Stomach (tissue), 9 donors: ENCODE measurements around the gene OR10AD1. TPM values are rescaled to one million over a fixed set of nuclear protein-coding genes. Genes with fewer than 3 reads are reported as not detected.
A peak's percentile ranks its signal among the peaks of the same experiment; 100 is the strongest.

ENCODE experiments used
- DNase-seq, 2 donors: peaks; one replicate each; pipeline versions ENCODE4 v3.0.0 to v3.0.0-alpha.2; 2013 to 2019
- H3K27ac ChIP-seq, 5 donors: fragments of 200-600 bp in 4 of 5; sonication (generic) in 4 of 5; one replicate each; pipeline ENCODE4 v1.5.1; 2013 to 2019; ENCODE audit warnings: mild to moderate bottlenecking in 1 of 5, moderate library complexity in 1 of 5
- H3K27me3 ChIP-seq, 3 donors: fragments of 200-600 bp; sonication (generic); one replicate each; pipeline ENCODE4 v1.5.1; 2017 to 2019; ENCODE audit warnings: mixed run types in 1 of 3
- H3K36me3 ChIP-seq, 4 donors: fragments of 200-600 bp; sonication (generic); 1 replicate in 3 of 4; 2 replicates in 1 of 4; pipeline ENCODE4 v1.5.1; 2016 to 2019
- H3K4me1 ChIP-seq, 4 donors: fragments of 200-600 bp; sonication (generic); one replicate each; pipeline ENCODE4 v1.5.1; 2016 to 2019
- H3K4me3 ChIP-seq, 4 donors: fragments of 200-600 bp; sonication (generic) in 3 of 4; one replicate each; pipeline ENCODE4 v1.5.1; 2016 to 2019; ENCODE audit warnings: mild to moderate bottlenecking in 1 of 4
- H3K9me3 ChIP-seq, 4 donors: fragments of 200-600 bp; sonication (generic); one replicate each; pipeline ENCODE4 v1.5.1; 2016 to 2019
- EP300 ChIP-seq: sonication (generic); formaldehyde crosslinking; IDR thresholded peaks from one replicate; pipeline ENCODE4 v1.6.1; 2017; ENCODE audit warnings: antibody characterized with exemption
- POLR2A ChIP-seq, 4 donors: fragments of 450-650 bp; IDR thresholded peaks; one replicate each; pipeline ENCODE4 v1.6.1; 2016; ENCODE audit warnings: antibody characterized with exemption in 4 of 4, control low read depth in 2 of 4, mild to moderate bottlenecking in 1 of 4, moderate library complexity in 1 of 4
- POLR2AphosphoS5 ChIP-seq, 3 donors: sonication (generic); formaldehyde crosslinking; IDR thresholded peaks; one replicate each; pipeline ENCODE4 v1.6.1; 2016; ENCODE audit warnings: antibody characterized with exemption in 3 of 3
- WGBS, 5 donors: extraction: QIAGEN DNeasy Blood & Tissue Kit in 3 of 5; methylation state at CpG; one replicate each; pipeline versions ENCODE4 v1.1.5 to v1.1.7; 2013 to 2018; 5-methylcytosine and 5-hydroxymethylcytosine counted together
- intact Hi-C: fragments of 100-400 bp; cut with DNase I; formaldehyde crosslinking; loops from one replicate; pipeline ENCODE4 v1.15.1; 2023; ENCODE audit warnings: low total_unique reads
- polyA plus RNA-seq, 3 donors: library from polyadenylated mRNA; stranded (reverse); fragments of 200-250 nt; gene quantifications; one replicate each; pipeline ENCODE4 v1.2.3, GENCODE V29; 2013
- total RNA-seq, 5 donors: library from RNA; depleted of rRNA; stranded (reverse); fragments of >200 nt; gene quantifications; one replicate each; pipeline versions ENCODE4 v1.1.0 to v1.2.3, GENCODE V29; 2014 to 2016
- TF ChIP-seq, protein P1 (sequence below), 7 experiments: fragments of 450-650 bp in 4 of 7; fragments of 200-600 bp in 3 of 7; sonication (generic) in 3 of 7; IDR thresholded peaks; one replicate each; pipeline ENCODE4 v1.5.1; 2016 to 2019; ENCODE audit warnings: antibody characterized with exemption in 7 of 7, control low read depth in 2 of 7, mild to moderate bottlenecking in 1 of 7
- donor health status: healthy with polysubstance abuse.
- donor health status: Bipolar disorder and iron deficiency.
- donor health status: healthy.

The OR10AD1 gene
- total and polyA plus RNA-seq, 8 donors: not detected

DNA sequence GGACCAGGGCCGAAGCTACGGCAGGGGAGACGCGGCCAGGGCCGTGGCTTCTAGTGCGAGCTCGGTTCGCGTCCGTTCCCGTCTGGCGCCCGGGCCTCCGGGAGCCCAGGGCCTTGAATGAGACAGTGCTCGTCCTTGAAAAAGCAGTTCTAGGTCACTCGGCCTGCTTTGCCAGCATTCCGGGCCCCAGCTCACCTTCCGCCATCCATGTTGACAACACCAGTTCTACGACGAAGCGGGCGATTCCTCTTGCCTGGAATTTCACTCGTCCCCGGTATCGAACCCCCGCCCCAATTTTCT is 4.5 kb downstream of the OR10AD1 start:
- intact Hi-C loops: no loop called here
- Histone ChIP-seq H3K27me3 (no peaks in the 10 kb centered on the region), H3K9me3 (peaks cover 0 to 10% (median 5%) of the 10 kb centered on the region in 4 donors), H3K4me3 (peak overlapping the region; percentile 45 to 70 (median 65)), H3K27ac (peak overlapping the region; percentile 92 to 98 (median 96)), H3K36me3 (peaks cover 0 to 5% (median 0%) of the 10 kb centered on the region in 4 donors), H3K4me1 (peaks cover 4 to 33% (median 20%) of the 10 kb centered on the region in 4 donors)
- 8 to 15% (median 11%) methylated on average over 26 of the region's 26 CpGs for WGBS, 5 donors
- peak; percentile 42 to 75 for DNase-seq
- no peak for TF ChIP-seq EP300
- TF ChIP-seq POLR2AphosphoS5 (IDR thresholded peaks at IDR 0.05): no peak
- TF ChIP-seq POLR2A (IDR thresholded peaks at IDR 0.05): no peak
- TF ChIP-seq, protein P1, sequence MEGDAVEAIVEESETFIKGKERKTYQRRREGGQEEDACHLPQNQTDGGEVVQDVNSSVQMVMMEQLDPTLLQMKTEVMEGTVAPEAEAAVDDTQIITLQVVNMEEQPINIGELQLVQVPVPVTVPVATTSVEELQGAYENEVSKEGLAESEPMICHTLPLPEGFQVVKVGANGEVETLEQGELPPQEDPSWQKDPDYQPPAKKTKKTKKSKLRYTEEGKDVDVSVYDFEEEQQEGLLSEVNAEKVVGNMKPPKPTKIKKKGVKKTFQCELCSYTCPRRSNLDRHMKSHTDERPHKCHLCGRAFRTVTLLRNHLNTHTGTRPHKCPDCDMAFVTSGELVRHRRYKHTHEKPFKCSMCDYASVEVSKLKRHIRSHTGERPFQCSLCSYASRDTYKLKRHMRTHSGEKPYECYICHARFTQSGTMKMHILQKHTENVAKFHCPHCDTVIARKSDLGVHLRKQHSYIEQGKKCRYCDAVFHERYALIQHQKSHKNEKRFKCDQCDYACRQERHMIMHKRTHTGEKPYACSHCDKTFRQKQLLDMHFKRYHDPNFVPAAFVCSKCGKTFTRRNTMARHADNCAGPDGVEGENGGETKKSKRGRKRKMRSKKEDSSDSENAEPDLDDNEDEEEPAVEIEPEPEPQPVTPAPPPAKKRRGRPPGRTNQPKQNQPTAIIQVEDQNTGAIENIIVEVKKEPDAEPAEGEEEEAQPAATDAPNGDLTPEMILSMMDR (IDR thresholded peaks at IDR 0.05): no peak

DNA sequence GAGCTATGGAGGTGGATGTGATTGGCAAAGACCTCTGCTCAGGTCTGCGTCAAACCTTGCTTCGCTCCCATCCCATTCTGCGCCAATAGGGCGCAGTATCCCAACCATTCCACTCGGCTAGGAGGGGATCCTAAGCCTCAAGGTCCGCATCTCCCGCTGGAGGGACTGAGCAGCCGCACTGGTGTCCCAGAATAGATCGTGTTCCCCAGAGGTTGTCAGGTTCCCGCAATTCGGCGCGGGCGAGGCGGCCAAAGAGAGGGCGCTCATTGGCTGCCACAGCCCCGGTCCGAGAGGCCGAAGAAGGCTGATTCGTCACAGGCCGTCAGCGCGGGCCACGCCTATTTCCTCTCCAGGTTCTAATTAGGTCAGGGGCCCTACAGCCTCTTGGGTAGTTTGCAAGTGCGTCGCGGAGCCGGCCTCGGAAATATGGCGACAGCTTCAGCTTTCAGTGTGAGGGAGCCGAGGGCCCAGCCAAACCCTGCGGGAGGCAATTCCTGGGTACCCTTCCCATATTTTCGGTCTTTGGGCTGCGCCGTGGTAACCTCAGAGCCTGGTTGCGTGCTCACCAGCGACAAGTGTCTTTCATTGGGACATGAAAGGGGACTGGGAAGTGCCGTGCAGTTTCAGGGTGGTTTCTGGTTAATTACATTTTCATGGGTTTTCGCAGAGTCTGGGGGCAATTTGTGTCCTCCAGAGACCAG is 5.0 kb downstream of the OR10AD1 start:
- Histone ChIP-seq H3K27me3 (peaks cover 0 to 1% (median 0%) of the 10 kb centered on the region in 3 donors), H3K9me3 (peaks cover 0 to 7% (median 3%) of the 10 kb centered on the region in 4 donors), H3K4me3 (peak overlapping the region; percentile 45 to 70 (median 65)), H3K4me1 (peaks cover 4 to 33% (median 20%) of the 10 kb centered on the region in 4 donors), H3K36me3 (peaks cover 0 to 5% (median 0%) of the 10 kb centered on the region in 4 donors), H3K27ac (peak overlapping the region; percentile 92 to 98 (median 96))
- 0 to 2% (median 1%) methylated on average over 8 to 39 of the region's 39 CpGs for WGBS, 5 donors
- intact Hi-C loops: no loop called here
- DNase-seq: peak; percentile 98
- peak; percentile 2 for TF ChIP-seq EP300
- TF ChIP-seq POLR2A (IDR thresholded peaks at IDR 0.05): peak in 2 of 4 donors; percentile 87 to 91
- peak; percentile 94 to 100 (median 99) for TF ChIP-seq POLR2AphosphoS5 (IDR thresholded peaks at IDR 0.05)
- TF ChIP-seq, protein P1 (IDR thresholded peaks at IDR 0.05): no peak

DNA sequence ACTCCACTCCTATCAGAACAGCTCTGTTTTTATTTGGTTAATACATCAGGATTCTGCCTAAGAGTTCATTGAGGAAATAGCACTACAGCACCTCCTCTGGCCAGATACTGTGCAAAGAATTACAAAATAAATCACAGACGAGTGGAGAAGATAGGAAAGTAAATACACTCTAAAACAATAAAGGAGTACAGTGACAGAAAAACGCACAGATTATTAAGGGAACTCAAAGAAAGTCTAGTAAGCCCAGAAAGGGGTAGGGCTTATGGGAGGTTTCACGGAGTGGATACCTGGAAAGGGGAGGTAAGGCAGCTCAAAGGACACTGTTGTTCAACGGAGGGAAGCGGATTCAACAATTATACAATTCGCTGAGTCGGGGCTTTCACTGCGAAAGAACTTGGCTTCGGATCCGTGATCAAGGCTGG is 5.5 kb downstream of the OR10AD1 start:
- Histone ChIP-seq H3K36me3 (peaks cover 0 to 5% (median 0%) of the 10 kb centered on the region in 4 donors), H3K4me1 (peaks cover 4 to 33% (median 20%) of the 10 kb centered on the region in 4 donors), H3K27me3 (peaks cover 0 to 5% (median 0%) of the 10 kb centered on the region in 3 donors), H3K9me3 (peaks cover 0 to 2% (median under 1%) of the 10 kb centered on the region in 4 donors), H3K4me3 (peak overlapping the region; percentile 45 to 70 (median 65)), H3K27ac (peak overlapping the region; percentile 92 to 98 (median 96))
- peak in 1 of 2 donors; percentile 77 for DNase-seq
- intact Hi-C loops: no loop called here
- WGBS, 5 donors: 0% methylated on average over 10 of the region's 10 CpGs
- TF ChIP-seq, protein P1 (IDR thresholded peaks at IDR 0.05): peak in 5 of 7 experiments; percentile 11 to 38 (median 26)
- TF ChIP-seq POLR2A (IDR thresholded peaks at IDR 0.05): no peak

DNA sequence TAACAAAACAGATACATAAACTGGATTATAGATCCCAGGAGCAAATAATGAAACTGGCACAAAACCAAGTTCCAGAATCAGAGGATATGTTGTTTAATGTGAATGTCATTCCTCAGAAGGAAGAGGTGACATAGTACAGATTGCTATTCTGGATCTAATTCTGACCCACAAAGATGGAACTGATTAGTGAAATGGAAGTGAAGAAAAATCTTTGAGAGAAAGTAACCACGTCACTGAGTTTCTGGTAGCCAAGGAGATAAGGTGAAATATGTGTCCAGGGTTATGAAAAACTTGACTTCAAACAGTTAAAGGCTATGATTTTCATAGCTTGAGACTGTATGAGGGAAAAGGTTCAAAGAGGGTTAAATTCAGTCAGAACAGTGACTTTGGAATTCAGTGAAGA is 8.3 kb downstream of the OR10AD1 start:
- Histone ChIP-seq H3K27ac (no peak overlapping the region), H3K4me1 (peaks cover 4 to 21% (median 16%) of the 10 kb centered on the region in 4 donors), H3K27me3 (peaks cover 0 to 19% (median 0%) of the 10 kb centered on the region in 3 donors), H3K36me3 (no peaks in the 10 kb centered on the region), H3K4me3 (no peak overlapping the region), H3K9me3 (no peaks in the 10 kb centered on the region)
- WGBS, 5 donors: 36 to 61% (median 53%) methylated on average over 1 of the region's 1 CpG
- intact Hi-C loops: no loop called here
- no peak for TF ChIP-seq POLR2A (IDR thresholded peaks at IDR 0.05)
- TF ChIP-seq EP300: no peak
- TF ChIP-seq, protein P1 (IDR thresholded peaks at IDR 0.05): no peak
- TF ChIP-seq POLR2AphosphoS5 (IDR thresholded peaks at IDR 0.05): no peak
- no peak for DNase-seq
